K562 (cell line): ENCODE data around the gene PCNX4. TPM values are rescaled to one million over a fixed set of nuclear protein-coding genes. Genes with fewer than 3 reads are reported as not detected.

ENCODE experiments used
- ATAC-seq: fragments of 200-7000 bp; cut with Tn5 transposase; 3 replicates; pipeline ENCODE4 v1.9.1; 2020; ENCODE audit warnings: moderate library complexity
- BruUV-seq: library from RNA; stranded (reverse); fragments of 400-500 nt; replicated peaks from 2 replicates; lab custom pipeline; 2021; lab: Mats Ljungman, UMichigan
- CTCF ChIA-PET: fragments of 300-600 bp; formaldehyde crosslinking; extraction: SDS; loops from one replicate; lab custom pipeline; 2021; ENCODE audit warnings: low intra/inter-chr PET ratio; lab: Yijun Ruan, JAX
- POLR2A ChIA-PET: fragments of 300-600, 350-650 bp; sonication (Branson Sonifier 250); formaldehyde crosslinking; extraction: SDS; loops from one replicate; lab custom pipeline; 2021; ENCODE audit warnings: antibody characterized with exemption, inconsistent platforms; lab: Yijun Ruan, JAX
- DNase-seq, 4 experiments: peaks; one replicate each; pipeline versions ENCODE4 v3.0.0 to v3.0.0-alpha.2; 2011 to 2018; ENCODE audit warnings: low spot score in 3 of 4, mixed read lengths in 3 of 4; ENCODE audit errors: extremely low read depth in 1 of 4
- FAIRE-seq: peaks from 2 replicates; lab custom pipeline; 2011; peaks lifted over from hg19 to GRCh38; lab: Jason Lieb, UNC
- H2AFZ ChIP-seq: 2 replicates; pipeline ENCODE4 v1.6.0; 2011; ENCODE audit warnings: low read depth, low read length, control low read depth, inconsistent platforms
- H3K27ac ChIP-seq: fragments of 200-600 bp; 3 replicates; pipeline ENCODE4 v1.8.0; 2011; ENCODE audit warnings: low read depth, mild to moderate bottlenecking, control low read depth, inconsistent platforms, low read length, moderate library complexity, mixed read lengths; ENCODE audit errors: extremely low read depth
- H3K27me3 ChIP-seq, 2 experiments: fragments of 300-600 bp in 1 of 2; 2 replicates in 1 of 2; 3 replicates in 1 of 2; pipeline versions ENCODE4 v1.6.0 to v1.8.0; 2011; ENCODE audit warnings: inconsistent platforms in 2 of 2, low read length in 2 of 2, mild to moderate bottlenecking in 1 of 2, mixed read lengths in 1 of 2, moderate library complexity in 1 of 2; ENCODE audit not compliant: control insufficient read depth in 2 of 2, insufficient read depth in 2 of 2
- H3K36me3 ChIP-seq: fragments of 300-600 bp; 3 replicates; pipeline ENCODE4 v1.8.0; 2011; ENCODE audit warnings: mild to moderate bottlenecking, low read length, inconsistent platforms; ENCODE audit not compliant: control insufficient read depth, insufficient read depth
- H3K4me1 ChIP-seq, 2 experiments: fragments of 200-600 bp in 1 of 2; replicated peaks in 1 of 2; 2 replicates in 1 of 2; 3 replicates in 1 of 2; pipeline versions ENCODE4 v1.5.1 to v1.8.0; 2011; ENCODE audit warnings: inconsistent platforms in 2 of 2, low read length in 2 of 2, mild to moderate bottlenecking in 1 of 2, mixed read lengths in 1 of 2, moderate library complexity in 1 of 2; ENCODE audit not compliant: control insufficient read depth in 2 of 2, insufficient read depth in 2 of 2
- H3K4me2 ChIP-seq: 2 replicates; pipeline ENCODE4 v1.6.1; 2011; ENCODE audit warnings: low read length, control low read depth, inconsistent platforms, mixed read lengths; ENCODE audit not compliant: insufficient read depth
- H3K4me3 ChIP-seq: fragments of 200-600 bp; sonication (generic), shearing (Covaris generic); 2 replicates; pipeline ENCODE4 v1.5.1; 2016; ENCODE audit warnings: control low read depth, inconsistent platforms
- H3K79me2 ChIP-seq: fragments of 200-600 bp; 3 replicates; pipeline ENCODE4 v1.8.0; 2011; ENCODE audit warnings: low read length, inconsistent platforms; ENCODE audit not compliant: control insufficient read depth, insufficient read depth
- H3K9ac ChIP-seq, 2 experiments: 2 replicates each; pipeline versions ENCODE4 v1.6.0 to v1.6.1; 2011; ENCODE audit warnings: low read depth in 2 of 2, low read length in 2 of 2, control low read depth in 1 of 2, inconsistent platforms in 1 of 2, mild to moderate bottlenecking in 1 of 2, mixed read lengths in 1 of 2; ENCODE audit not compliant: insufficient read depth in 1 of 2
- H3K9me1 ChIP-seq: one replicate; pipeline ENCODE4 v1.6.0; 2011; ENCODE audit warnings: inconsistent platforms, mild to moderate bottlenecking, low read length, moderate library complexity; ENCODE audit not compliant: control insufficient read depth, insufficient read depth
- H3K9me3 ChIP-seq: replicated peaks from 2 replicates; pipeline ENCODE4 v1.5.1; 2011; ENCODE audit warnings: low read depth, low read length, inconsistent platforms; ENCODE audit not compliant: control insufficient read depth, insufficient read depth
- H4K20me1 ChIP-seq: replicated peaks from 2 replicates; pipeline ENCODE4 v1.6.1; 2011; ENCODE audit warnings: low read length, inconsistent platforms, mixed read lengths; ENCODE audit not compliant: control insufficient read depth, insufficient read depth
- MAZ ChIP-seq, 2 experiments: fragments of 450-650 bp in 1 of 2; sonication (generic) in 1 of 2; formaldehyde crosslinking; IDR thresholded peaks in 1 of 2; conservative IDR thresholded peaks in 1 of 2; 2 replicates each; pipeline versions ENCODE4 v1.4.0 to v1.5.0; 2020; ENCODE audit warnings: mild to moderate bottlenecking in 1 of 2, missing genetic modification reagents in 1 of 2
- PYGO2 ChIP-seq: fragments of 450-650 bp; IDR thresholded peaks from 2 replicates; pipeline ENCODE4 v1.6.1; 2016; ENCODE audit warnings: mild to moderate bottlenecking, missing genetic modification characterization, moderate library complexity, missing compliant biosample characterization
- ZNF280A ChIP-seq: fragments of 450-650 bp; IDR thresholded peaks from 2 replicates; pipeline ENCODE4 v1.6.1; 2018; ENCODE audit warnings: mild to moderate bottlenecking, low read depth; ENCODE audit not compliant: partially characterized antibody
- ZNF778 ChIP-seq: fragments of 450-650 bp; formaldehyde crosslinking; IDR thresholded peaks from 2 replicates; pipeline ENCODE4 v1.4.0; 2020; ENCODE audit warnings: mild to moderate bottlenecking, moderate library complexity
- WGBS: fragments of 100-300 bp; shearing (Covaris generic); methylation state at CpG from one replicate; pipeline ENCODE4 v1.1.6; 2016; ENCODE audit warnings: low coverage, mixed read lengths; ENCODE audit not compliant: insufficient coverage; ENCODE audit errors: missing lambda C conversion rate; 5-methylcytosine and 5-hydroxymethylcytosine counted together
- in situ Hi-C: fragments of 300-500 bp; cut with MboI; formaldehyde crosslinking; loops from 4 replicates; pipeline ENCODE4 v1.15.0; 2018; ENCODE audit warnings: inconsistent platforms, mixed read lengths
- intact Hi-C: fragments of 100-400 bp; cut with micrococcal nuclease; formaldehyde crosslinking; loops from 2 replicates; pipeline ENCODE4 v1.14.2; 2022
- polyA plus RNA-seq, 8 experiments: library from polyadenylated mRNA; depleted of rRNA in 4 of 8; stranded (reverse) in 5 of 8; unstranded in 3 of 8; fragments of >200 nt; fragmentation: Nextera tagmentation in 2 of 8; fragmentation: Illumina TruSeq in 1 of 8; extraction: Ambion mirVana in 2 of 8; extraction: Trizol in 1 of 8; gene quantifications; 2 replicates each; pipeline versions ENCODE4 v1.2.1 to v1.2.3, GENCODE V29; 2011 to 2014; ENCODE audit warnings: inconsistent platforms in 1 of 8, missing spikeins in 1 of 8
- total RNA-seq, 7 experiments: library from RNA; depleted of rRNA in 6 of 7; stranded (reverse); fragments of >200 nt in 6 of 7; fragmentation: Illumina TruSeq in 2 of 7; extraction: Trizol in 2 of 7; gene quantifications; 2 replicates each; pipeline versions ENCODE4 v1.2.1 to v1.2.3, GENCODE V29; 2011 to 2021; ENCODE audit warnings: low replicate concordance in 1 of 7

The PCNX4 gene
- total and polyA plus RNA-seq, 9 of the 15 experiments (the other 6 are each of a cell fraction or from before 2014, with no cell fraction given) = 10.0 to 41.2 (median 22.4) TPM

- H4K20me1 ChIP-seq = no peaks in the 10 kb centered on the region
- H3K4me3 ChIP-seq = peak overlapping the region; percentile 74
- POLR2A ChIA-PET = interaction anchor here (0.7 to 1.3 kb wide), 2 partner anchors 9 to 11 kb away, joined by 3 to 4 read pairs; no protein-coding TSS in a partner anchor
- no TSS peak for BruUV-seq
- FAIRE-seq = no peak
- H3K9me3 ChIP-seq = no peaks in the 10 kb centered on the region
- H3K9me1 ChIP-seq = no peaks in the 10 kb centered on the region
- CTCF ChIA-PET = no interaction called here
- no peaks in the 10 kb centered on the region for H3K36me3 ChIP-seq
- no peak; the same call in 2 of the 3 replicates for ATAC-seq
- intact Hi-C loops = loop anchor here (1.0 to 5.0 kb wide), 4 partner anchors 73 to 533 kb away; no protein-coding TSS in a partner anchor
- H3K4me1 ChIP-seq = peaks cover 0 to 9% of the 10 kb centered on the region in 2 experiments; a peak in 2 of 5 replicates
- no peak for DNase-seq
- peak overlapping the region; percentile 83 to 95 for H3K9ac ChIP-seq
- H3K27ac ChIP-seq = no peak overlapping the region
- TF ChIP-seq ZNF778 (CRISPR knock-in tag) (no peak), MAZ (CRISPR knock-in tag; conservative IDR thresholded peaks at IDR 0.05 in 1 of 2, IDR thresholded peaks at IDR 0.05 in 1 of 2) (0 out of 4 replicates have a peak, but pooled peaks of 1 of the 2 experiments have one; percentile 2)
- H2AFZ ChIP-seq = peak overlapping the region; percentile 97
- no peaks in the 10 kb centered on the region for H3K27me3 ChIP-seq
- H3K4me2 ChIP-seq = peak overlapping the region; percentile 92
- 5% methylated on average over 4 of the region's 4 CpGs for WGBS
- peaks cover 5% of the 10 kb centered on the region for H3K79me2 ChIP-seq
- in situ Hi-C loops = loop anchor here (10.0 kb wide), 2 partner anchors 101 to 201 kb away; no protein-coding TSS in a partner anchor
Measured at GRCh38 chr14:60165547-60165876, 73.8 kb downstream of the PCNX4 start.

DNA sequence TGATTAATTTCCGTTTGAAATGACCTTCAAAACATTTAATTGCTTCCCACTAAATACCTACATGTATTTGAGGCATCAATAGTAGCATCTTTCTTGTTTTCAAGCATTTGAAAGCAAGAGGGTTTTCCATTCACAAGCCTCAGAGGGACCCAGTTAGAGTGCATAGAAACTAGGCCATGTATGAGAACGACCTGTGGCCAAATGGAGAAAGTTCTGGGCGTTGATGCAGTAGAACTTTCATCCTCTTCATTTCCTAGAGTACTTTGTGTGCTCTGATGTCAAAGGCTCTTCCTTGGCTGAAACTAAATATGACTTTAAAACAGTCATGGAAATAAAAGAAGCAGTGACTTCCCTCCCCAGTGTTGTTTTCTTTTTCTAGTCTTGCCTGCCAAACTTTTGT is 74.4 kb downstream of the PCNX4 start:
- TF ChIP-seq PYGO2 (tag) (no peak), ZNF280A (no peak)
- ChIA-PET CTCF (no interaction called here), POLR2A (interaction anchor here (0.6 kb wide), 1 partner anchor 95 kb away, joined by 3 read pairs; no protein-coding TSS in a partner anchor)
- H4K20me1 ChIP-seq = no peaks in the 10 kb centered on the region
- no peak for ATAC-seq
- DNase-seq = no peak
- H3K9me3 ChIP-seq = no peaks in the 10 kb centered on the region
- H3K27me3 ChIP-seq = no peaks in the 10 kb centered on the region
- H2AFZ ChIP-seq = peak overlapping the region; percentile 97
- no peaks in the 10 kb centered on the region for H3K36me3 ChIP-seq
- H3K79me2 ChIP-seq = peaks cover 5% of the 10 kb centered on the region
- no peak overlapping the region for H3K27ac ChIP-seq
- WGBS = 0% methylated on average over 3 of the region's 3 CpGs
- in situ Hi-C loops = loop anchor here (10.0 kb wide), 2 partner anchors 101 to 201 kb away; no protein-coding TSS in a partner anchor
- H3K9me1 ChIP-seq = no peaks in the 10 kb centered on the region
- H3K9ac ChIP-seq = peak overlapping the region in 1 of 2 experiments; percentile 83; a peak in 1 of 4 replicates
- H3K4me2 ChIP-seq = no peak overlapping the region
- H3K4me3 ChIP-seq = no peak overlapping the region
- intact Hi-C loops = loop anchor here (5.0 kb wide), 2 partner anchors 199 to 534 kb away; no protein-coding TSS in a partner anchor
- peaks cover 0 to 9% of the 10 kb centered on the region in 2 experiments; a peak in 2 of 5 replicates for H3K4me1 ChIP-seq
- no TSS peak for BruUV-seq
- no peak for FAIRE-seq
